CD4-positive, alpha-beta T cell treated with Interferon alpha-2 for 1 hour (primary cell): ENCODE measurements around the gene TDRD12.

ENCODE experiments used
- DNase-seq, 2 donors: peaks; one replicate each; pipeline ENCODE4 v3.0.0-alpha.2; 2020 to 2022

TDRD12 gene, protein sequence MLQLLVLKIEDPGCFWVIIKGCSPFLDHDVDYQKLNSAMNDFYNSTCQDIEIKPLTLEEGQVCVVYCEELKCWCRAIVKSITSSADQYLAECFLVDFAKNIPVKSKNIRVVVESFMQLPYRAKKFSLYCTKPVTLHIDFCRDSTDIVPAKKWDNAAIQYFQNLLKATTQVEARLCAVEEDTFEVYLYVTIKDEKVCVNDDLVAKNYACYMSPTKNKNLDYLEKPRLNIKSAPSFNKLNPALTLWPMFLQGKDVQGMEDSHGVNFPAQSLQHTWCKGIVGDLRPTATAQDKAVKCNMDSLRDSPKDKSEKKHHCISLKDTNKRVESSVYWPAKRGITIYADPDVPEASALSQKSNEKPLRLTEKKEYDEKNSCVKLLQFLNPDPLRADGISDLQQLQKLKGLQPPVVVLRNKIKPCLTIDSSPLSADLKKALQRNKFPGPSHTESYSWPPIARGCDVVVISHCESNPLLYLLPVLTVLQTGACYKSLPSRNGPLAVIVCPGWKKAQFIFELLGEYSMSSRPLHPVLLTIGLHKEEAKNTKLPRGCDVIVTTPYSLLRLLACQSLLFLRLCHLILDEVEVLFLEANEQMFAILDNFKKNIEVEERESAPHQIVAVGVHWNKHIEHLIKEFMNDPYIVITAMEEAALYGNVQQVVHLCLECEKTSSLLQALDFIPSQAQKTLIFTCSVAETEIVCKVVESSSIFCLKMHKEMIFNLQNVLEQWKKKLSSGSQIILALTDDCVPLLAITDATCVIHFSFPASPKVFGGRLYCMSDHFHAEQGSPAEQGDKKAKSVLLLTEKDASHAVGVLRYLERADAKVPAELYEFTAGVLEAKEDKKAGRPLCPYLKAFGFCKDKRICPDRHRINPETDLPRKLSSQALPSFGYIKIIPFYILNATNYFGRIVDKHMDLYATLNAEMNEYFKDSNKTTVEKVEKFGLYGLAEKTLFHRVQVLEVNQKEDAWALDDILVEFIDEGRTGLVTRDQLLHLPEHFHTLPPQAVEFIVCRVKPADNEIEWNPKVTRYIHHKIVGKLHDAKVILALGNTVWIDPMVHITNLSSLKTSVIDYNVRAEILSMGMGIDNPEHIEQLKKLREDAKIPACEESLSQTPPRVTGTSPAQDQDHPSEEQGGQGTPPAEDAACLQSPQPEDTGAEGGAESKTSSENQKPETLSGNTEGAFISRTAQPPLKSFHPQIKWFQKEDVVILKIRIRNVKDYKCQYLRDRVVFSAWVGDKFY (N-terminal part only)

DNA sequence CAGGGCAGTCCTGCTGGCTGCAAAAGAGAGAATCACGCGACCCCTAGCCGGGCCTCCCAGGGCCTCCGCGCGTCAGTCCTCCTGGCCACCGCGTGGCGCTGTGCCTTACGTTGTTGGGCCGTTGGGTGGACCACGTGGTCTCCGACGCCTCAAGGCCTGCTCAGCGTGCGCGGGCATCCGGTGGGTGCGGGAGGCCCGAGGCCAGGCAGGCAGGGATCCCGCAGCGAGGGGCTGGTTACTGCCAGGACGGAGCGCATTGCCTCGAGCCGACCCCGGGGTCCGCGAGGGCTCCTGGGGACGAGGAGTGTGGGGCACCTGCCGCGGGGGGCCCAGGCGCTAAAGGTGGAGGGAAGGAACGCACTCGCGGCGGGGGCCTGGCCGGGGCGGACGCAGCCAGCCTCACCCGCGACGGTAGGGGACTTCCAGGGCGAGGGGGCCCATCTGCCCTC lies at the start of gene TDRD12:
Gene TDRD12 (plus strand): TSS at position 157 of the 449 bp plus-strand sequence. CDS start 306 bp downstream, outside the sequence.
- no peak for DNase-seq

DNA sequence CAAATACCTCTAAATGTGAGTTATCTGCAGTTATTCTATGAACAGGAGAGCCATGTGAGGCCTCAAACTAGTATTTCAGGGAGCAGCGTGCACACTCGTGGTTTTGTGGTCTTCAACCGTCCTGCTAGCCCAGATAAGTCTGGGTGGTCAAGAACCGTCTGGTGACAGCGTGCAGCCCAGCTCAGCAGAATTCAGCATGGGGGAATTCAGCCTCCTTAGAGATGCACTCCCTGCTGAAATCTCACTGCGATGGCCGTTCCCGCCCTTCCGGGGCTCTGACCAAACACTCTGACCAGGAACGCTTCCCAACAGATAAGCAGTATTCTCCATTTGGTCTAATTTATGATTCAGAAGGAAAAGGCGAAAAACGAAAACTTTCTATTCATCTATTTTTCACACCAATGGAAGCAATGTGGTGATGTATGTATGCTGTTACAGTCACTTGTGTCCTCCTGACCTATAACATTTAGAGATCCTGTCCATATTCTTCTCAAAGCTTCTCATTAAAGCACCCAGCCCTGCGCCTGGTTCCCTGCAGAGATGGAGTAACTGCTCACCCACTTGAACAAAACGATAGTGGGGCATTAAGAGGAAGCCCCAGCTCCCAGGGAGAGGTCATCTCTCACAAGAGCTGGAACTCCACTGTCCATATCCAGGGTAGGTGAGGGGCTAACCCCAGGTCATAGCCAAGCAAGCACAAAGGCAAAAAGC lies 47.5 kb upstream of the TDRD12 start:
- DNase-seq = no peak

DNA sequence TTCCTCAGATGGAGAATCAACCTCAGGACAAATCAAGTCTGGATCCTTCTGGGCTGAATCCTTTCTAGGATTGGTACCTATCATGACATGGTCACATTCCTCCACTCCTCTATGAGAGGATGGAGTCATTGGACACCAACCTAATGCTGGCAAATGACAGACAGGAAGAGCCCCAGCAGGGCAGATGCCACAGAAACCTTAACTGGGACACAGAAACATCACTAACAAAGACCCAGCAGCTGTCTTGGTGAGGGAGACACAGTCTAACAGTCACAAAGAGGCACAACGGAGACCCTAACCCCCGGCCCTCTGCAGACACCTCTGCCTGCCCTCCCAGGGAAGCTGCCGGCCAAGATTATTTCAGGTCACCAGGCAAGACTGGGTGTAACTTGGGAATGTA lies 46.7 kb upstream of the TDRD12 start:
- no peak for DNase-seq

DNA sequence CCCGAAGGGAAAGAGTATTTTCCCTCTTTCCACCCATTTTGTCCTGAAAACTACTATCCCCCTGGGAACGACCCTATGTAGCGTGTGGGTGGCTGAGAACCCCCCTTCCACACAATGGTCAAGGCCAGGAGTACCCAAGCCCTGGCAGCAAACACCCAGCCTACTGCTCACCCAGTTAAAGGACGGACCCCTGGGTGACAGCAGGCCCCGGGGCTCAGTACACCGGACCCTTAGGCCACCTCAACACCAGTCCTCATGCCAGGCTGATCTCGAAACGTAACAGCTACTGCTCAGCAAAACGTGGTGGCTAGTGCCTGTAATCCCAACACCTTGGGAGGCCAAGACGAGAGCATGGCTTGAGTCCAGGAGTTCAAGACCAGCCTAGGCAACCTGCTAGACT lies 46.0 kb upstream of the TDRD12 start:
- DNase-seq = no peak

DNA sequence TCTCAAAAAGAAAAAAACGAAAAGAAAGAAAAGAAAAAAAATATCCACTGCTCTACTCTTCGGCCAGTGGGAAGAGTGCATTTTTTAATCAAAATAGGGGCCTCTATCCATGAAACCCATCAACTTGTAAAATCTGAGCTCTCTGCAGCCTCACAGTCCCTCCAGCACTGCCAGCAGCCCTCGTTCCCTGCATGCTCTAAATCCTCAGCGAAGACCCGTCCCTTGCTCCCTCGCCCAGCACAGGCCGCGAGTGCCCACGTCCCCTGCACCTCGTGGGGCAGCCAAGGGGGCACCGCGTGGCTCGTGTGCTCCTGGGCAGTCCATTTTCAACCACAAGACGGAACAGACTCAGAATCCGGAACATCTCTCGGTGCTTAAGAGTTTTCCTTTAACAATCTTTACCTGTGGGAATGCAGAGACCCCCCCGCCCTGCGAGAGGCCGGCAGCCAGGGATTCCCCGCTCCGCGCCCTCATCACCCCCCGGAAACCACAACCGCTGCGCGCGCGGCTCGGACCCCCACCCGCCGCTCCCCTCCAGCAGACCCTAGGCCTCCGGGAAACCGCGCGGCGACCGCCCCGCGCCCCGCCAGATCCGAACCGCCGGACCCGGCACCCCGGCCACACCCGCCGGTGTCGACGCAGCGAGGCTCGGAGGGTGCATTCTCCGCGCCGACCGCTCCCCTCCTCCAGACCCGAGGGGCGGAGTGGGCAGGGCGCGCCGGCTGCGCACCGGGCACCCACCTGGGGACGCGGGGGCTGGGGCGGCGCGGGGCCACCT lies 45.2 kb upstream of the TDRD12 start:
- no peak for DNase-seq

DNA sequence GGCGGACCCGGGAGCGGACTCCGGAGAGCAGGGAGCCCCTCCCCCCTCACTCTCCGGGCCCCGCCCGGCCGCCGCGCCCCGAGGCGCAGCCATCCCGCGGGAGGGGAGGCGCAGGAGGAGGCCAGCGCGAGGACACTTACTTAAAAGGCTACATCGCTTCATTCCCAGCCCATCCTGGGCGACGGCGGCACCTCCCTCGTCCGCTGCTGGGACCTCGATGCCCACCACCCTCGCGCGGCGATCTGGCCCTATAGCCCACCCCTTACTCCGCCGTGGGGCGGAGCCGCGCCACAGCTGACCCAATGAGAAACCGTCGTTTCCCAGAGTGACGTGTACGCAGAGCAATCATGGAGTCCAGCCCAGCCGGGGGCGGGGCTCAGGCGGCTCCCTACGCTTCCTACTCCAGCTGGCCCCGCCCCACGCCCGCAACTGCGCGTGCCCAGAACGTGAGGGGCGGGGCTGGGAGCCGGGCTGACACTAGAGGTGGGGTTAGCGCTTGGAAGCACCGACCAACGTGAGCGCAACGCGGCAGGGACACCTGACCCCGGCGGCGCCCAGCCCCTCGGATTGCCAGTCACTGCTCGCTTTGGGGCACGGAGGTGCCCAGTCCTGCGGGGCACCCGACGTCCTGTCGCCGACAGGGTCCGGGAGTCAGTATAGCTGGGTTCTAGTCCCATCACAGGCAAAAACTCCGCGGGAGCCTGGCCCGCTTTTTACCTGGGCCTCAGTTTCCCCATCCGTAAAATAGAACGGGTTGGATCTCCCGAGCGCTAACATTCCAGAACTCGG lies 44.4 kb upstream of the TDRD12 start, which contains the start of gene ANKRD27:
Gene ANKRD27 (minus strand): TSS at position 250 of the 789 bp plus-strand sequence. CDS start 16,165 bp downstream, outside the sequence.
- DNase-seq = peak; percentile 97 to 98

DNA sequence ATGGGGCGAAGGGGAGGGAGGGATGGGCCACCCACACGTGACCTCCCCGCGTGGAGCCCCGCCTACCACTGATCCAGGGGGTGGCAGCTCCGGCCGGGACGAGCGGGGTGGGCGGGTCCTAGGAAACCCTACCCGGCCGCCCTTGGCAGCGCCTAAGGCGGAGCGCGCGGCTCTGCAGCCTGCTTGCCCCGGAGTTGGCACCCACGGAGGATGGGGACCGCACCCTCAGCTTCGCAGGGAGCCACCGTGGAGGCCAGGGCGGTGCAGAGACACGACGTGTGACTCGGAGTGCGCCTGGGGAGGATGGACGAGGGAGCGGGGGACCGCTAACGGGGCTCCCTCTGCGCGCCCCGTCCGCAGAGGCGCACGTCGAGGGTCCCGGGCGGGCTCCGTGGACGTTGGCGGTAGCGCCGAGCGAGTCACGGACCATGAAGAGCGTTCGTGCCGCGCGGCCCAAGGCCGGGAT lies 43.8 kb upstream of the TDRD12 start, which contains the start of gene RGS9BP:
Gene RGS9BP (plus strand): TSS at position 129 of the 466 bp plus-strand sequence. CDS start 416 bp downstream, outside the sequence.
- peak; percentile 65 to 78 for DNase-seq

DNA sequence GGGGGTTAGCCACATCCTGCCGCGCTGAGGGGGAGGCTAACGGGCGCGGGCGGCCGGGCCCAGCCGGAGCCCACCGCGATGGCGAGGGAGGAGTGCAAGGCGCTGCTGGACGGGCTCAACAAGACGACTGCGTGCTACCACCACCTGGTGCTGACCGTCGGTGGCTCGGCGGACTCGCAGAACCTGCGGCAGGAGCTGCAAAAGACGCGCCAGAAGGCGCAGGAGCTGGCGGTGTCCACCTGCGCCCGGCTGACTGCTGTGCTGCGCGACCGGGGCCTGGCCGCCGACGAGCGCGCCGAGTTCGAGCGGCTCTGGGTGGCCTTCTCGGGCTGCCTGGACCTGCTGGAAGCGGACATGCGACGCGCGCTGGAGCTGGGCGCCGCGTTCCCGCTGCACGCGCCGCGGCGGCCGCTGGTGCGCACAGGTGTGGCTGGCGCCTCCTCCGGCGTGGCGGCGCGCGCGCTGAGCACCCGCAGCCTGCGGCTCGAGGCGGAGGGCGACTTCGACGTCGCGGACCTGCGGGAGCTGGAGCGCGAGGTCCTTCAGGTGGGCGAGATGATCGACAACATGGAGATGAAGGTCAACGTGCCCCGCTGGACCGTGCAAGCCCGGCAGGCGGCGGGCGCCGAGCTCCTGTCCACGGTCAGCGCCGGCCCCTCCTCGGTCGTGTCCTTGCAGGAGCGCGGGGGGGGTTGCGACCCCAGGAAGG lies 43.2 kb upstream of the TDRD12 start:
- peak in 1 of 2 donors; percentile 26 for DNase-seq

DNA sequence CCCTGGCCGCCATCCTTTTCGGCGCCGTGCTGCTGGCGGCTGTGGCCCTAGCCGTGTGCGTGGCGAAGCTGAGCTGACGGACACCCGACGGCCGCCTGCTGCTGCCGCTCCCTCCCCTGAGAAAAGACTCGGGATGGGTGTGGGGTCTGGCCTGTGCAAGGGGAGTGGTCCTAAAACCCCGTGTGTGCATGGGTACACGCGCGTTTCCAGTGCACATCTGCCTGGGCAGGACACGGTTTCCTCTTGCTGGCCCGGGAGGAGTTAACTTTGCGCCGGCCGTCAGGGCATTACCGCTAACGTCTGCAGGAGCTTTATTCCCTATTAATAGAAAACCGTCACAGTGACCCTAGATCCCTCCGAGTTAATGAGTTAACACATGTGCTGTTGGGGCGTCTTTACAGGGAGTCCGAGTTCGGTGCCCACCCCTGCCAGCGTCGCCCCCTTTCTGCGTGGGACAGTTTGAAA lies 42.6 kb upstream of the TDRD12 start:
- DNase-seq = no peak

DNA sequence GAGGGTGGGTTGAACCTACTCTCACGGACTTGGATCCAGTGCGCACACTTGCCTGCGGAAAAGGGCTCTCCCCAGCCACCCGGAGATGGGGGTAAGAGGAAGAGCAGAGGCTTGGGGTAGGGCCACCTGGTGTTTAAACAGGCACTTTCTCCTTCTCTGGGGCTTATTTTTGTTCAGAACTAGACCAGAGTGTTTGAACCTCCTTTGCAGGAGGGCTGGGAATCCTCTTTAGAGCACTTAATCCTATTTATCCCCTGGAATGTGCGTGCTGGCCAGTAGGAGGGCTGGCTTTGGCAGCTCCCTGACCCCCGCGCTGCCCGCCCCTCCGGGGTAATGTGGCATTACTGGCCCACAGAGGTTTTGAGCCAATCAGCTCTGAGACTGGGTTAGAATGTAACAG lies 41.9 kb upstream of the TDRD12 start:
- no peak for DNase-seq

DNA sequence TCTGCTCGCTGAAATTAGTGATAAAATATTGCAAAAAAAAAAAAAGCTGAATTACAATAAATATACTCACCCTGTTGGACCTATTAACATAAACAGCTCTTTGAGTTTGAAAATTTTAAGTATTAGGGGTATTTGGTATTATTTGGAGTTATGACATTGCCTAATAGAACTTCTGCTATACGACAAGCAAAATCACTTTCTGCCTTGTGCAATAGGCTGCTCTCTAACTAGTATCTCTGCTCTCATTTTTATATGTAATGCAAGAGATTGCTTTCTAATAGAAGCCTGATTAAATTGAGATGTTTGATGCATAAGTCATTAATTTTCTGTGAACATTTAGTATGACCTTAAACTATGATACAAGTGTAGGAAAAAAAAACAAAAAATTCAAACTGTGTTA lies 38.6 kb upstream of the TDRD12 start:
- no peak for DNase-seq

DNA sequence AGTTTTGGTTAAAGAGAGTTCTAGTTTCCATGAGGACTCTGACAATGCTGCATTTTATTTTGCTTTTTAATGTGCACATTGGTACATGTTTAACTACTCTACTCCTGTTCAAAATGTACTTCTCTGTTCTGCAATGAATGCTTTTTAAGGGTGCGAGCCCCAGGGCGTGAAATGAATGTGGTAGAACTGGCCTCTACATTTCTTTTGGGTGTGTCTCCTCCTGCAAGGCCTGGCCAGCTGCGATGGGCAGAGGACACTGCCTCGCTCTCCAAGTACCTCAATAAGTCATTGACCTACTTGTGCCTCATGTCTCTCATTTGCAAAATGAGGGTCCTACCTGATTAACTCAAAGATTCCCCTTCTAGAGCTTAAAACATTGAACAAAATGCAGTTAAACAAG lies 37.2 kb upstream of the TDRD12 start:
- no peak for DNase-seq

DNA sequence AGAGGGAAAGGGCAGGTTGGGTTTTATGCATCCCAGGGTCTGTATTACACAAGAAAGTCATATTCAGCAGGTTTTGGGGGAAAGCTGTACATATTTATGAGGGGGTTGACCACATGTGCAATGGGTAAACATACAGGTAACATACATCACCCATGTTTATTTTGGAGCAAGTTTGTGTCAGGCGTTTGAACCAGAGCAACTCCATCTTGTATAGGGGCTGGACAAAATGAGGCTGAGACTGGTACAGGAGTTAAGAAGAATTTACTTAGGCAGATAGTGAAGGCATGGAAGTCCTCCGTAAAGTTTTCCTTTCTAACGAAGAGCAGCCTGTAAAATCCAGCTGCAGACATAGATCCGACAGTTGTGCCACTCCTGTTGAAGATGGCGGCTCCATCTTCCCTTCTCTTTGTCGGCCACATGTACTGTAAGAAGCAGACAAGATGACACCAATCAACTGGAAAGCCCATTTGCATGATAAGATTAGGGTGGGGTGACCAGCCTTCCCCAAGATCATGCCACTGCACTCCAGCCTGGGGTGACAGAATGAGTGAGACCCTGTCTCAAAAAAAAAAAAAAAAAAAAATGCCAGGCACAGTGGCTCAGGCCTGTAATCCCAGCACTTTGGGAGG lies 32.6 kb upstream of the TDRD12 start:
- DNase-seq = no peak

DNA sequence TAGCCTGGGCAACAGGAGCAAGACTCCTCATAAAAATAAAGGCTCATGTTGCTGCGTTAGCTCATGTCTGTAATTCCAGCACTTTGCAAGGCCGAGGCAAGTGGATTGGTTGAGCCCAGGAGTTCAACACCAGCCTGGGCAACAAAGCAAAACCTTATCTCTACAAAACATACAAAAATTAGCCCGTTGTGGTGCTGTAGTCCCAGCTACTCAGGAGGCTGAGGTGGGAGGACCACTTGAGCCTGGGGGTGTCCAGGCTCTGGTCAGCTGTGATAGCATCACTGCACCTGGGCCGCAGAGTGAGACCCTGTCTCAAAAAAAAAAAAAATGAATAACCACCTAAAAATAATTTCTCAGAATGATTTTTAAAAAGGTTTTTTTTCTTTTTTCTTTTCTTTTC lies 31.9 kb upstream of the TDRD12 start:
- no peak for DNase-seq

DNA sequence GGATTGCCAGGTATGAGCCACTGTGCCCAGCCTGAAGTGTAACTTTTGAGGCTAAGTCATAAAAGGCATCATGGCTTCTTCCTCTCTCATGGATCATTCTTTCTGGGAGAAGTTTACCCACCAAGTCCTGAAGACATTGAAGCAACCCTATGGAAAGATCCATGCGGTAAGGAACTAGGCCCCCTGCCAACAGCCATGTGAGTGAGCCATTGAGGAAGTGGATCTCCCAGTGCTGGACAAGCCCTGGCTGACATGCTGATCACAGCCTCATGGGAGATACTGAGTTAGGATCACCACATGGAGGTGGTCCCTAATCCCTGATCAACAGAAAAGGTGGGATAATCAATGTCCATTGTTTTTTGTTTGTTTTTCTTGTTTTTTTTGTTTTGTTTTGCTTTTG lies 31.3 kb upstream of the TDRD12 start:
- no peak for DNase-seq

DNA sequence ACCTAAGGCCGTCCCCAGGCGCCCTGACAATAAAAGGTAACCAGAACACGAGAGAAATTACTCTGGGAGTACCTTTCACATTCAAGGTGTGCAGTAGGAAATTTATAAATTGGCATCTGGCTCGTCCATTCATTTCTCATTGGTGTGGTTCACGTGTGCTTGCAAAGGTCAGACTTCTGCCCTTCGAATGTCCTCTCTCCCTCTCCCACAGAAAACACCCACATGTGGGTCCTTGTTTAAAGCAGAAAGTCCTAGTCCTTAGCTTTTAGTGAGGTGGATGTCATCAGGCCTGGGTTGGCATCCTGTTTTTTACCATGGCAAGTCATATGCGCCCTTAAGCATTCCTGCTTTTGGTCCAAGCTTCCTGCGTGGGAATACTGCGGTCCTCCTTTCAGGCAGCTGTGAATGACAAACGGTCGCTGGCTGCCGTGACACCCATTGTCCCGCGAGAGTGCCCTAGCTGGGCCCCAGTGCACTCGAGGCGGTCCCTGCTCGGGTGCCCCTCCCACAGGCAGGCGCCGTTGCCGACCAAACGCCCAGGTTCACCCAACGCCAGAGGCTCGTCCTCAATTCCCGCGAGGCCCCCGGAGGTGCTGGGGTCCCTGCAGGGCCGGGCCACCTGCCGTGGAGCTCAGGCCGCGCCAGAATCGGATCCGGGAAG lies 28.1 kb upstream of the TDRD12 start, which contains the start of gene NUDT19:
Gene NUDT19 (plus strand): TSS at position 531 of the 661 bp plus-strand sequence. CDS start 140 bp downstream, outside the sequence.
- peak; percentile 70 to 79 for DNase-seq

DNA sequence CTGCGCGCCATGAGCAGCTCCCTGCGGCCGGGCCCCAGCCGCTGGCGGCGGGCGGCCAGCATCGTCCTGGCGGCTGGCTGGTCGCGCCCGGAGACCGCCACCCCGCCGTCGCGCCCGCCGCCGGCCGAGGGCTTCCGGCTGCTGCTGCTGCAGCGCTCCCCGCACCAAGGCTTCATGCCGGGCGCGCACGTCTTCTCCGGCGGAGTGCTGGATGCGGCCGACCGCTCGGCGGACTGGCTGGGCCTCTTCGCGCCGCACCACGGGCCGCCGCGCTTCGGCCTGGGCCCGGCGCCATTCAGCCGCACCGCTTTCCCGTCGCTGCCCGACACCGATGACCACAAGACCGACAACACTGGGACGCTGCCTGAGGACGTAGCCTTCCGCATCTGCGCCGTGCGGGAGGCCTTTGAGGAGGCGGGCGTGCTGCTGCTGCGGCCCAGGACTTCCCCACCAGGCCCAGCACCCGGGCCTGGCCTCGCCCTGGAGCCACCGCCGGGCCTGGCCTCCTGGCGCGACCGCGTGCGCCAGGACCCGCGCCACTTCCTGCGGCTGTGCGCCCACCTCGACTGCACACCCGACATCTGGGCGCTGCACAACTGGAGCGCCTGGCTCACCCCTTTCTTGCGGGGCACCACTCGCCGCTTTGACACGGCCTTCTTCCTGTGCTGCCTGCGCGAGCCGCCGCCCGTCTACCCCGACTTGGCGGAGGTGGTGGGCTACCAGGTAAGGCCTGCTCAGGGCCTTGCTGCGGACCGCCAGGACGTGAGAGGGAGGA lies 27.4 kb upstream of the TDRD12 start:
- DNase-seq = peak; percentile 53 to 57

DNA sequence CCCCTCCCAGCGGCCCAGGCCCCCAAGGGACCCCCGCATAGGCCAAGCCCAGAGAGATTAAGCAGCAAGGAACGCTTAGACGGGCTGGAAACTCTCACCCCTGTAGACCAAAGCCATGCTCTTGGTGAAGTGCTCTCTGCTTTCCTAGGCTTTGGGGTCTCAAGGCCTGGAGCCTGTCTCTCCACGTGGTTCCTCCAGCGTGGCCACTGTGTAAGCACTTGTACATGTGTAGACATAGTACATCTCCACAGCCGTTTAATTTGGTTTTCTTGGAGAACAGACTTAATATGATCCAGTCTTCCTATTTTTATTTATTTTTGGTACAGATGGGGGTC lies 26.9 kb upstream of the TDRD12 start:
- DNase-seq = no peak
